ENCODE results near the gene HORMAD2.

- TF ChIP-seq CTCF (conservative IDR thresholded peaks at IDR 0.05 in 1 of 2, IDR thresholded peaks at IDR 0.05 in 1 of 2; ENCODE audit: extremely low read depth in 1 of 2, insufficient read depth in 1 of 2, low read depth in 1 of 2, low read length in 2 of 2) (no peak), EZH2 (IDR thresholded peaks at IDR 0.05; ENCODE audit: borderline replicate concordance, low read length) (no peak)
Observed at GRCh38 chr22:30128511-30128910, 48.2 kb downstream of the HORMAD2 start.
